ENCODE results near the gene PPM1F. TPM values are rescaled to one million over a fixed set of nuclear protein-coding genes. Genes with fewer than 3 reads are reported as not detected.
A peak's percentile ranks its signal among the peaks of the same experiment; 100 is the strongest.

The PPM1F gene
- total and polyA plus RNA-seq, 2 experiments from 2014 or later, result 15.1 to 41.6 TPM

DNA sequence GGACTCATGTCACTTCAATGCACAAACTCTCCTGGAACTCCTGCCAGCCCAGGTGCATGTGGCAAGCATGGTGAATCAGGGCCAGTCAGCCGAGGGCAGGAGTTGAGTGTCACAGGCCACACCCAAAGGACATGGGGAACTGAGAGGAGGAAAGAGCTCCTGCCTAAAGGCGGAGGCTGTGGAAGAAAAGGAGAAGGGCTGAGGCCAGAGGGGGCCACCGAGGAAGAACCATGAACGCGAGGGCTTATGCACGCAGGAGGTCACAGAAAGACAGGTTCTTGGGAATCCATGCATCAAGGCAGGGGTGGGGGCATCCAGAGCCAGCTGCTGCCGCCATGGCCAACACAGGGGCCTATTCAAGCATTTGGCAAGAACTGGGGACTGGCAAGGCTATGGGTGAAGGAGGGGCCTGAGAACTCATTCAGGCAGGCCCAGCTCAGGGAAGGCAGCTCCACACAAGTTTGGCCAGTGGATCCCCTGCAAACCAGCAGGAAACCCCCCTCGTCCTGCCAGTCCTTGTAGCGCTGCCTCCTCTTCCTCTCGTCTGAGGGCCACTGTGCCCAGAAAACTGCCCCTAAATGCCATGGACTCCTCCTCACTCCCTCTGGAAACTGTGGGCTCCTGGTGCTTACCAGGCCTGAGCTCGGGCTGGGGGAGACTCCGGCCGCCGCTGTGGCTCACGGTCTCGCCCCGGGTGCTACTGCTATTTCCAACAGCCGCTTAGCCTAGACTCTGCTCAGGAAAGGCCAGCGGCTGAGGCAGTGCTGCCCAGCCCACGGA lies 15.4 kb downstream of the PPM1F start:
- peaks cover 41% of the 10 kb centered on the region for H3F3A ChIP-seq (ENCODE audit: insufficient read depth)
- H4K20me1 ChIP-seq (ENCODE audit: insufficient read depth), result no peaks in the 10 kb centered on the region
- H3K36me3 ChIP-seq (ENCODE audit: low read depth), result peaks cover 12% of the 10 kb centered on the region; the same call in 1 of the 2 replicates
- no peaks in the 10 kb centered on the region for H3K27me3 ChIP-seq (replicated peaks; ENCODE audit: insufficient read depth)
- WGBS, 2 experiments (ENCODE audit: low coverage in 1 of 2, low lambda C conversion rate in 2 of 2, missing lambda C conversion rate in 2 of 2), result 28 to 38% methylated on average over 18 to 20 of the region's 20 CpGs
- H3K79me2 ChIP-seq (ENCODE audit: insufficient read depth), result peaks cover 61% of the 10 kb centered on the region
- peak overlapping the region; percentile 96 for H3K9ac ChIP-seq
- peaks cover 37% of the 10 kb centered on the region for H3K4me1 ChIP-seq (ENCODE audit: insufficient read depth)
- H3K27ac ChIP-seq, result peak overlapping the region; percentile 98
- DNase-seq, result peak; percentile 67
- H3K4me2 ChIP-seq (ENCODE audit: unreplicated experiment), result peak overlapping the region; percentile 96
- in situ Hi-C loops (cut with MboI), result no loop called here
- TF ChIP-seq EZH2phosphoT487 (IDR thresholded peaks at IDR 0.05; ENCODE audit: insufficient read depth, low read depth), result no peak
- TF ChIP-seq EZH2 (IDR thresholded peaks at IDR 0.05; ENCODE audit: insufficient read depth, poor library complexity, severe bottlenecking), result no peak
- H3K9me2 ChIP-seq (ENCODE audit: insufficient read depth), result no peaks in the 10 kb centered on the region
- peak overlapping the region; percentile 80 for H3K4me3 ChIP-seq
- no peaks in the 10 kb centered on the region for H3K9me3 ChIP-seq (ENCODE audit: low read depth)
- peak overlapping the region; percentile 98 for H2AFZ ChIP-seq

DNA sequence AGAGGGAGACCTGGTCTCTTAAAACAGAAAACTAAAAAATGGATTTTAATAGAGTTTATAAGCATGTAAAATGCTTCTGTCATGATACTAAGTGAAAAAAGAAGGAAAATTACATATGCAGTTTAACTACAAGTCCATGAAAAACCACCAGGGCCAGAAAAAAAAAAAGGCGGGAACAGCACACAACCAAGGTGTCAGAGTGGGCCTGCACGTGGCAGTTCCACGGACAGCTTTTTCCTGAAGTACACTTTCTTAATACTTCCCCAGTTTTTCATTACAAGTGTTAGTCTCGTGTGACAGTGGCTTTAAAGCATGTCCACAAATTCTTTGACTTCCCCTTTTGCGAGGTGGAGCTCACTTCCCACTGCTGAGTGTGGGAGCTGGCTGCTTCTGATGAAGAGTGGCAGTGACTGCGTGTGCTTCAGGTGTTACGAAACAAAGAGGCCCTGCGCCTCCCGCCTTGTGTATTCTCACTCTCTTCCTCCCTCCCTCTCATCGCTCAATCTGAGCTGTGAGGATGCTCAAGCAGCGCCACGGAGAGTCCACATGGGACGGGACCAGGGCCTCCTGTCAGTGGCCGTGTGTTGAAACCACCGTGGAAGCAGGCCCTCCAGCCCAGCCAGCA lies 16.4 kb downstream of the PPM1F start:
- Histone ChIP-seq H3K9me2 (ENCODE audit: insufficient read depth) (no peaks in the 10 kb centered on the region), H3K79me2 (ENCODE audit: insufficient read depth) (peaks cover 57% of the 10 kb centered on the region), H3K9me3 (ENCODE audit: low read depth) (no peaks in the 10 kb centered on the region), H3K27me3 (replicated peaks; ENCODE audit: insufficient read depth) (no peaks in the 10 kb centered on the region), H3K4me2 (ENCODE audit: unreplicated experiment) (peak overlapping the region; percentile 96), H3K4me1 (ENCODE audit: insufficient read depth) (peaks cover 31% of the 10 kb centered on the region), H3K36me3 (ENCODE audit: low read depth) (peaks cover 18% of the 10 kb centered on the region; the same call in 1 of the 2 replicates), H3K9ac (peak overlapping the region; percentile 96), H2AFZ (no peak overlapping the region), H3K4me3 (no peak overlapping the region), H4K20me1 (ENCODE audit: insufficient read depth) (no peaks in the 10 kb centered on the region), H3K27ac (peak overlapping the region; percentile 98), H3F3A (ENCODE audit: insufficient read depth) (peaks cover 35% of the 10 kb centered on the region)
- in situ Hi-C loops (cut with MboI), result no loop called here
- no peak for TF ChIP-seq EZH2phosphoT487 (IDR thresholded peaks at IDR 0.05; ENCODE audit: insufficient read depth, low read depth)
- TF ChIP-seq EZH2 (IDR thresholded peaks at IDR 0.05; ENCODE audit: insufficient read depth, poor library complexity, severe bottlenecking), result no peak
- 81 to 85% methylated on average over 14 to 15 of the region's 15 CpGs for WGBS, 2 experiments (ENCODE audit: low coverage in 1 of 2, low lambda C conversion rate in 2 of 2, missing lambda C conversion rate in 2 of 2)
- peak; percentile 28 for DNase-seq

- DNase-seq, result no peak
- H3K27ac ChIP-seq, result no peak overlapping the region
- H3K9me3 ChIP-seq (ENCODE audit: low read depth), result no peaks in the 10 kb centered on the region
- no peaks in the 10 kb centered on the region for H4K20me1 ChIP-seq (ENCODE audit: insufficient read depth)
- whole genome bisulfite sequencing, 2 experiments (ENCODE audit: low coverage in 1 of 2, low lambda C conversion rate in 2 of 2, missing lambda C conversion rate in 2 of 2), result 98% methylated on average over 16 to 19 of the region's 19 CpGs
- H3K27me3 ChIP-seq (replicated peaks; ENCODE audit: insufficient read depth), result no peaks in the 10 kb centered on the region
- peaks cover 33% of the 10 kb centered on the region for H3F3A ChIP-seq (ENCODE audit: insufficient read depth)
- in situ Hi-C loops (cut with MboI), result no loop called here
- no peak overlapping the region for H3K4me3 ChIP-seq
- H3K9ac ChIP-seq, result no peak overlapping the region
- no peaks in the 10 kb centered on the region for H3K9me2 ChIP-seq (ENCODE audit: insufficient read depth)
- peaks cover 25% of the 10 kb centered on the region; the same call in 1 of the 2 replicates for H3K36me3 ChIP-seq (ENCODE audit: low read depth)
- no peak for TF ChIP-seq EZH2phosphoT487 (IDR thresholded peaks at IDR 0.05; ENCODE audit: insufficient read depth, low read depth)
- no peak for TF ChIP-seq EZH2 (IDR thresholded peaks at IDR 0.05; ENCODE audit: insufficient read depth, poor library complexity, severe bottlenecking)
- peaks cover 39% of the 10 kb centered on the region for H3K79me2 ChIP-seq (ENCODE audit: insufficient read depth)
- no peak overlapping the region for H3K4me2 ChIP-seq (ENCODE audit: unreplicated experiment)
- H3K4me1 ChIP-seq (ENCODE audit: insufficient read depth), result peaks cover 20% of the 10 kb centered on the region
- H2AFZ ChIP-seq, result no peak overlapping the region
Measured at GRCh38 chr22:21933910-21934309, 18.7 kb downstream of the PPM1F start.

GRCh38 chr22:21933413-21933812 lies 19.2 kb downstream of the PPM1F start:
- Histone ChIP-seq H2AFZ (no peak overlapping the region), H3K9me3 (ENCODE audit: low read depth) (no peaks in the 10 kb centered on the region), H4K20me1 (ENCODE audit: insufficient read depth) (no peaks in the 10 kb centered on the region), H3F3A (ENCODE audit: insufficient read depth) (peaks cover 28% of the 10 kb centered on the region), H3K79me2 (ENCODE audit: insufficient read depth) (peaks cover 39% of the 10 kb centered on the region), H3K4me2 (ENCODE audit: unreplicated experiment) (no peak overlapping the region), H3K9me2 (ENCODE audit: insufficient read depth) (no peaks in the 10 kb centered on the region), H3K27me3 (replicated peaks; ENCODE audit: insufficient read depth) (no peaks in the 10 kb centered on the region), H3K27ac (no peak overlapping the region), H3K36me3 (ENCODE audit: low read depth) (peaks cover 25% of the 10 kb centered on the region; the same call in 1 of the 2 replicates), H3K4me1 (ENCODE audit: insufficient read depth) (peaks cover 17% of the 10 kb centered on the region), H3K4me3 (no peak overlapping the region), H3K9ac (no peak overlapping the region)
- DNase-seq, result no peak
- TF ChIP-seq EZH2phosphoT487 (IDR thresholded peaks at IDR 0.05; ENCODE audit: insufficient read depth, low read depth), result no peak
- TF ChIP-seq EZH2 (IDR thresholded peaks at IDR 0.05; ENCODE audit: insufficient read depth, poor library complexity, severe bottlenecking), result no peak
- 96 to 98% methylated on average over 23 of the region's 23 CpGs for WGBS, 2 experiments (ENCODE audit: low coverage in 1 of 2, low lambda C conversion rate in 2 of 2, missing lambda C conversion rate in 2 of 2)
- in situ Hi-C loops (cut with MboI), result no loop called here
